HCT116 (cell line): ENCODE measurements around the gene SLC35G3. TPM values are rescaled to one million over a fixed set of nuclear protein-coding genes. Genes with fewer than 3 reads are reported as not detected.

Experiments used
- ATAC-seq: fragments of 200-7000 bp; cut with Tn5 transposase; 2 replicates; pipeline ENCODE4 v1.9.1; 2020; ENCODE audit warnings: mild to moderate bottlenecking, moderate library complexity
- BruUV-seq: library from RNA; stranded (reverse); fragments of 400-500 nt; replicated peaks from 2 replicates; lab custom pipeline; 2021; lab: Mats Ljungman, UMichigan
- CTCF ChIA-PET: fragments of 300-600 bp; sonication (Branson Sonifier 250); formaldehyde crosslinking; loops from one replicate; lab custom pipeline; 2021; ENCODE audit warnings: antibody characterized with exemption; lab: Charles Lee
- POLR2A ChIA-PET: fragments of 300-600, 350-600 bp; sonication (Branson Sonifier 250); formaldehyde crosslinking; loops from one replicate; lab custom pipeline; 2021; ENCODE audit warnings: antibody characterized with exemption; lab: Charles Lee
- RAD21 ChIA-PET, 2 experiments: fragments of 300-600 bp; sonication (Branson Sonifier 250); formaldehyde crosslinking; loops; one replicate each; lab custom pipeline; 2023; ENCODE audit warnings: low total read pairs in 2 of 2; ENCODE audit not compliant: uncharacterized antibody in 2 of 2, unreplicated experiment in 2 of 2, low non-redundant PET in 1 of 2; lab: Charles Lee
- DNase-seq: peaks from one replicate; pipeline ENCODE4 v3.0.0-alpha.2; 2010; ENCODE audit warnings: low read depth, low spot score
- H2AFZ ChIP-seq: fragments of 200-600 bp; shearing (Covaris generic), sonication (generic); 2 replicates; pipeline ENCODE4 v1.6.1; 2017; ENCODE audit warnings: low read depth, mixed run types, mixed read lengths, antibody characterized with exemption, low read length; ENCODE audit not compliant: poor library complexity, severe bottlenecking
- H3K27ac ChIP-seq: 2 replicates; pipeline ENCODE4 v1.5.1; 2012; ENCODE audit warnings: low read depth, low read length
- H3K27me3 ChIP-seq: fragments of 200-600 bp; sonication (generic); 2 replicates; pipeline ENCODE4 v1.6.1; 2016; ENCODE audit warnings: mixed run types, low read length, mixed read lengths; ENCODE audit not compliant: insufficient read depth
- H3K36me3 ChIP-seq, 2 experiments: fragments of 200-500 bp in 1 of 2; fragments of 200-600 bp in 1 of 2; sonication (Bioruptor generic) in 1 of 2; sonication (generic) in 1 of 2; 2 replicates each; pipeline versions ENCODE4 v1.5.1 to v1.6.1; 2014 to 2016; ENCODE audit warnings: low read length in 2 of 2, inconsistent platforms in 1 of 2, mixed read lengths in 1 of 2, mixed run types in 1 of 2; ENCODE audit not compliant: insufficient read depth in 2 of 2, control insufficient read depth in 1 of 2
- H3K4me1 ChIP-seq, 2 experiments: fragments of 200-600 bp in 1 of 2; sonication (generic) in 1 of 2; 2 replicates each; pipeline versions ENCODE4 v1.5.1 to v1.6.1; 2012 to 2017; ENCODE audit warnings: low read length in 2 of 2, inconsistent platforms in 1 of 2, mild to moderate bottlenecking in 1 of 2, mixed read lengths in 1 of 2, mixed run types in 1 of 2, moderate library complexity in 1 of 2; ENCODE audit not compliant: insufficient read depth in 2 of 2, control insufficient read depth in 1 of 2
- H3K4me2 ChIP-seq: fragments of 200-600 bp; sonication (generic); 2 replicates; pipeline ENCODE4 v1.6.1; 2017; ENCODE audit warnings: mixed run types, low read length, mixed read lengths
- H3K4me3 ChIP-seq, 2 experiments: fragments of 200-600 bp in 1 of 2; sonication (generic) in 1 of 2; replicated peaks in 1 of 2; 2 replicates each; pipeline ENCODE4 v1.5.1; 2011 to 2016; ENCODE audit warnings: low read length in 2 of 2, control low read depth in 1 of 2, low read depth in 1 of 2, mild to moderate bottlenecking in 1 of 2, mixed read lengths in 1 of 2, mixed run types in 1 of 2
- H3K79me2 ChIP-seq: fragments of 200-600 bp; sonication (generic); 2 replicates; pipeline ENCODE4 v1.6.1; 2017; ENCODE audit warnings: mild to moderate bottlenecking, mixed run types, low read length, moderate library complexity, mixed read lengths; ENCODE audit not compliant: insufficient read depth
- H3K9ac ChIP-seq: fragments of 200-600 bp; sonication (generic); 2 replicates; pipeline ENCODE4 v1.6.1; 2016; ENCODE audit warnings: low read length, mixed read lengths
- H3K9me2 ChIP-seq: fragments of 200-600 bp; sonication (generic), shearing (Covaris generic); 2 replicates; pipeline ENCODE4 v1.6.1; 2017; ENCODE audit warnings: mixed run types, mild to moderate bottlenecking, moderate library complexity; ENCODE audit not compliant: insufficient read depth
- H3K9me3 ChIP-seq, 2 experiments: fragments of 200-500 bp in 1 of 2; fragments of 200-600 bp in 1 of 2; sonication (Bioruptor generic) in 1 of 2; sonication (generic) in 1 of 2; 2 replicates each; pipeline ENCODE4 v1.6.1; 2014 to 2017; ENCODE audit warnings: low read length in 2 of 2, mixed read lengths in 2 of 2, inconsistent platforms in 1 of 2, low read depth in 1 of 2, mild to moderate bottlenecking in 1 of 2, mixed run types in 1 of 2, moderate library complexity in 1 of 2; ENCODE audit not compliant: control insufficient read depth in 1 of 2, insufficient read depth in 1 of 2
- H4K20me1 ChIP-seq: fragments of 200-600 bp; sonication (generic), shearing (Covaris generic); 2 replicates; pipeline ENCODE4 v1.6.1; 2017; ENCODE audit warnings: mixed run types, mild to moderate bottlenecking, moderate library complexity; ENCODE audit not compliant: insufficient read depth
- CBX3 ChIP-seq: IDR thresholded peaks from 2 replicates; pipeline ENCODE4 v1.6.1; 2012; ENCODE audit warnings: low read depth
- EGR1 ChIP-seq: IDR thresholded peaks from 2 replicates; pipeline ENCODE4 v1.6.1; 2012; ENCODE audit warnings: low read depth
- ELF1 ChIP-seq: IDR thresholded peaks from 2 replicates; pipeline ENCODE4 v1.6.1; 2012; ENCODE audit warnings: low read depth, borderline replicate concordance
- EZH2 ChIP-seq: fragments of 200-600 bp; sonication (generic); IDR thresholded peaks from 2 replicates; pipeline ENCODE4 v1.6.1; 2017; ENCODE audit warnings: antibody characterized with exemption, mixed run types
- EZH2phosphoT487 ChIP-seq: fragments of 200-600 bp; IDR thresholded peaks from 2 replicates; pipeline ENCODE4 v1.6.1; 2018; ENCODE audit warnings: antibody characterized with exemption, borderline replicate concordance
- JUND ChIP-seq: IDR thresholded peaks from 2 replicates; pipeline ENCODE4 v1.6.1; 2012
- MAX ChIP-seq: IDR thresholded peaks from 2 replicates; pipeline ENCODE4 v1.6.1; 2012
- POLR2AphosphoS5 ChIP-seq: IDR thresholded peaks from 2 replicates; pipeline ENCODE4 v1.6.1; 2011; ENCODE audit warnings: mild to moderate bottlenecking, low read depth, low read length, moderate library complexity
- RAD21 ChIP-seq: IDR thresholded peaks from 2 replicates; pipeline ENCODE4 v1.6.1; 2012; ENCODE audit warnings: low read depth, mild to moderate bottlenecking
- SRF ChIP-seq: IDR thresholded peaks from 2 replicates; pipeline ENCODE4 v1.6.1; 2012; ENCODE audit warnings: low read depth
- YY1 ChIP-seq: IDR thresholded peaks from 2 replicates; pipeline ENCODE4 v1.6.1; 2011; ENCODE audit warnings: low read length, low read depth, moderate library complexity, mild to moderate bottlenecking; ENCODE audit not compliant: insufficient replicate concordance; ENCODE audit errors: extremely low read depth
- ZFX ChIP-seq: fragments of 450-650 bp; IDR thresholded peaks from 2 replicates; pipeline ENCODE4 v1.6.1; 2017
- intact Hi-C: fragments of 100-400 bp; cut with micrococcal nuclease; formaldehyde crosslinking; loops from 2 replicates; pipeline ENCODE4 v1.10.0; 2022
- total RNA-seq: library from RNA; stranded (reverse); gene quantifications from one replicate; pipeline ENCODE4 v1.2.1, GENCODE V29; 2021; ENCODE audit not compliant: unreplicated experiment
- TF ChIP-seq, protein P1 (sequence below), 3 experiments: fragments of 200-600 bp in 1 of 3; sonication (generic) in 1 of 3; IDR thresholded peaks in 2 of 3; conservative IDR thresholded peaks in 1 of 3; 2 replicates each; pipeline ENCODE4 v1.5.1; 2012 to 2017; ENCODE audit warnings: low read depth in 2 of 3, low read length in 2 of 3, antibody characterized with exemption in 1 of 3, borderline replicate concordance in 1 of 3, control low read depth in 1 of 3, mild to moderate bottlenecking in 1 of 3, mixed read lengths in 1 of 3, mixed run types in 1 of 3, moderate library complexity in 1 of 3; ENCODE audit not compliant: insufficient read depth in 1 of 3
- TF ChIP-seq, protein P2 (sequence below): IDR thresholded peaks from 2 replicates; pipeline ENCODE4 v1.6.1; 2011; ENCODE audit warnings: mild to moderate bottlenecking, low read length, moderate library complexity; ENCODE audit not compliant: insufficient replicate concordance; ENCODE audit errors: extremely low read depth

Gene SLC35G3
- total RNA-seq, 1 experiment from 2014 or later: not detected

DNA sequence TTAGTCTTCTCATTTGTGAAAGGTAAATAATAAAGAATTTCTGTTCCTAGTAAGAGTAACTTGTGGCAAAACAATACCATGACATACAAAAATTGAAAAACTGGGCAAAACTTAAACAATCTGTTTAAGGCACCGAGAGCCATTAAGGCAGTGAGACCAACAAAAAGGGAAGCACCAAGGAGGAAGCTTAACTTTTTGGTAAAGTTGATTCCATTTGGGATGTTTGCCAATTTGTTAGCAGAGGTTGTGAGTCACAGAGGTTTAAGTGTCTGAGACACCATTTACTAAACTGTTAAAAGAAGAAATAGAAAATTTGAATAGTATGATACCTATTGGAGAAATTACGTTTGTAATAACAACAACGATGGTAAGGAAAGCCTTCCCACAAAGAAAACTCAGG, 4.9 kb downstream of the SLC35G3 start (continued):
- TF ChIP-seq CBX3 (no peak), EZH2phosphoT487 (no peak), EZH2 (no peak), ELF1 (no peak), YY1 (no peak)

DNA sequence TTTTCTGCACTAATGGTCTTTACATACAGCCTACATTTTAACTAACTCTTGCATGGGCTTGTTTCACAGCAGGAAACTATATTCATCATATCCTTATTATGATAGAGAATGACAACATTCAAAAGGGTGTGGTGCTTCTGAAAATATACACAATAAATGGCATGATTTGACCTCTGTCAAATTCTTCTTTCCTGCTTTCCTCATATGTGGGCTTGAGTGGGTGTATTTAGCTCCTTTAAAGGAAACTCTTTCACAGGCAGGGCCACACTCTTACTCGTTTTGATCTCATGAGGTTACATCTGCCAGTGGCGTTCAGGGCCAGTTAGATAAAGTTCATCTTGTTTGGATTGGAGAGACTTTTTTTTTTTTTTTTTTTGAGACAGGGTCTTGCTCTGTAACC, 6.1 kb downstream of the SLC35G3 start:
- Histone ChIP-seq H2AFZ (no peak overlapping the region), H3K4me2 (no peak overlapping the region), H3K4me3 (no peak overlapping the region), H4K20me1 (no peaks in the 10 kb centered on the region), H3K27me3 (peaks cover 31% of the 10 kb centered on the region), H3K4me1 (no peaks in the 10 kb centered on the region), H3K79me2 (no peaks in the 10 kb centered on the region), H3K9me2 (no peaks in the 10 kb centered on the region), H3K9ac (no peak overlapping the region), H3K27ac (no peak overlapping the region), H3K36me3 (no peaks in the 10 kb centered on the region), H3K9me3 (no peaks in the 10 kb centered on the region)
- no peak for ATAC-seq
- TF ChIP-seq POLR2AphosphoS5: no peak
- no TSS peak for BruUV-seq
- CTCF ChIA-PET: no interaction called here
- RAD21 ChIA-PET: no interaction called here
- intact Hi-C loops: no loop called here
- POLR2A ChIA-PET: no interaction called here
- no peak for DNase-seq

DNA sequence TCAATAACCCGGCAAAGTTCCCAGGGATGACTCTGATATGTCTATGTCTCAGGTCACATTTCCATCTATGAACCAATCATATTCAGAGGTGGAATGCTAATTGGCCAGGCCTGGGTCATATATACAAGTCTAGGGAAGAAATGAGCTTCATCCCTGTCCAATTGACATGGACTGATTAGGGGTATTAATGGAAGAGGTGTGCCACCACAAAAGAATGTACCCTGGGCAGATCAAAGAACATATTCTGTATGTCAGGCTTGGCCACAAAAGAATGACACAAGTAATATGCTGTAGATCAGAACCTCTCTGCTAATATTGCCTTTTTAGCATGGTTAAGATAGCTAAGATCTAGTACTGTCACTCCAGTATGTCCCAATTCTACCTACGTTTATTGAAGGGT, 6.7 kb downstream of the SLC35G3 start:
- Histone ChIP-seq H4K20me1 (no peaks in the 10 kb centered on the region), H2AFZ (no peak overlapping the region), H3K9ac (no peak overlapping the region), H3K36me3 (no peaks in the 10 kb centered on the region), H3K4me1 (no peaks in the 10 kb centered on the region), H3K4me3 (no peak overlapping the region), H3K4me2 (no peak overlapping the region), H3K27me3 (peaks cover 30% of the 10 kb centered on the region)
- intact Hi-C loops: no loop called here
- DNase-seq: no peak
- ATAC-seq: no peak
- ChIA-PET CTCF (no interaction called here), RAD21 (no interaction called here), POLR2A (no interaction called here)
- TF ChIP-seq SRF: no peak
- TF ChIP-seq POLR2AphosphoS5: no peak
- TF ChIP-seq MAX: no peak
- TF ChIP-seq, protein P1, sequence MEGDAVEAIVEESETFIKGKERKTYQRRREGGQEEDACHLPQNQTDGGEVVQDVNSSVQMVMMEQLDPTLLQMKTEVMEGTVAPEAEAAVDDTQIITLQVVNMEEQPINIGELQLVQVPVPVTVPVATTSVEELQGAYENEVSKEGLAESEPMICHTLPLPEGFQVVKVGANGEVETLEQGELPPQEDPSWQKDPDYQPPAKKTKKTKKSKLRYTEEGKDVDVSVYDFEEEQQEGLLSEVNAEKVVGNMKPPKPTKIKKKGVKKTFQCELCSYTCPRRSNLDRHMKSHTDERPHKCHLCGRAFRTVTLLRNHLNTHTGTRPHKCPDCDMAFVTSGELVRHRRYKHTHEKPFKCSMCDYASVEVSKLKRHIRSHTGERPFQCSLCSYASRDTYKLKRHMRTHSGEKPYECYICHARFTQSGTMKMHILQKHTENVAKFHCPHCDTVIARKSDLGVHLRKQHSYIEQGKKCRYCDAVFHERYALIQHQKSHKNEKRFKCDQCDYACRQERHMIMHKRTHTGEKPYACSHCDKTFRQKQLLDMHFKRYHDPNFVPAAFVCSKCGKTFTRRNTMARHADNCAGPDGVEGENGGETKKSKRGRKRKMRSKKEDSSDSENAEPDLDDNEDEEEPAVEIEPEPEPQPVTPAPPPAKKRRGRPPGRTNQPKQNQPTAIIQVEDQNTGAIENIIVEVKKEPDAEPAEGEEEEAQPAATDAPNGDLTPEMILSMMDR (IDR thresholded peaks at IDR 0.05 in 2 of 3, conservative IDR thresholded peaks at IDR 0.05 in 1 of 3; ENCODE audit: borderline replicate concordance in 1 of 3, insufficient read depth in 1 of 3, low read depth in 2 of 3, low read length in 2 of 3): no peak
- TF ChIP-seq EGR1: no peak
- no peak for TF ChIP-seq YY1
- TF ChIP-seq CBX3: no peak
- TF ChIP-seq JUND: no peak
- TF ChIP-seq, protein P2, sequence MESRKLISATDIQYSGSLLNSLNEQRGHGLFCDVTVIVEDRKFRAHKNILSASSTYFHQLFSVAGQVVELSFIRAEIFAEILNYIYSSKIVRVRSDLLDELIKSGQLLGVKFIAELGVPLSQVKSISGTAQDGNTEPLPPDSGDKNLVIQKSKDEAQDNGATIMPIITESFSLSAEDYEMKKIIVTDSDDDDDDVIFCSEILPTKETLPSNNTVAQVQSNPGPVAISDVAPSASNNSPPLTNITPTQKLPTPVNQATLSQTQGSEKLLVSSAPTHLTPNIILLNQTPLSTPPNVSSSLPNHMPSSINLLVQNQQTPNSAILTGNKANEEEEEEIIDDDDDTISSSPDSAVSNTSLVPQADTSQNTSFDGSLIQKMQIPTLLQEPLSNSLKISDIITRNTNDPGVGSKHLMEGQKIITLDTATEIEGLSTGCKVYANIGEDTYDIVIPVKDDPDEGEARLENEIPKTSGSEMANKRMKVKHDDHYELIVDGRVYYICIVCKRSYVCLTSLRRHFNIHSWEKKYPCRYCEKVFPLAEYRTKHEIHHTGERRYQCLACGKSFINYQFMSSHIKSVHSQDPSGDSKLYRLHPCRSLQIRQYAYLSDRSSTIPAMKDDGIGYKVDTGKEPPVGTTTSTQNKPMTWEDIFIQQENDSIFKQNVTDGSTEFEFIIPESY: no peak
- no peak for TF ChIP-seq ELF1
- no peak for TF ChIP-seq EZH2
- TF ChIP-seq RAD21: no peak
- no peak for TF ChIP-seq ZFX
- TF ChIP-seq, all 23 proteins: peak for 0
- H3K27ac ChIP-seq: no peak overlapping the region
- no TSS peak for BruUV-seq
- no peaks in the 10 kb centered on the region for H3K79me2 ChIP-seq
- no peaks in the 10 kb centered on the region for H3K9me2 ChIP-seq
- no peaks in the 10 kb centered on the region for H3K9me3 ChIP-seq
